ENCODE data around the gene SOX5. TPM values are rescaled to one million over a fixed set of nuclear protein-coding genes. Genes with fewer than 3 reads are reported as not detected.
"Not testable (repeated sequence)": the region's sequence is repeated elsewhere in the genome, so short reads cannot be mapped to it uniquely, and the experiment has no call there.

The SOX5 gene
- total RNA-seq, 1 experiment from 2014 or later, result 0.52 TPM

DNA sequence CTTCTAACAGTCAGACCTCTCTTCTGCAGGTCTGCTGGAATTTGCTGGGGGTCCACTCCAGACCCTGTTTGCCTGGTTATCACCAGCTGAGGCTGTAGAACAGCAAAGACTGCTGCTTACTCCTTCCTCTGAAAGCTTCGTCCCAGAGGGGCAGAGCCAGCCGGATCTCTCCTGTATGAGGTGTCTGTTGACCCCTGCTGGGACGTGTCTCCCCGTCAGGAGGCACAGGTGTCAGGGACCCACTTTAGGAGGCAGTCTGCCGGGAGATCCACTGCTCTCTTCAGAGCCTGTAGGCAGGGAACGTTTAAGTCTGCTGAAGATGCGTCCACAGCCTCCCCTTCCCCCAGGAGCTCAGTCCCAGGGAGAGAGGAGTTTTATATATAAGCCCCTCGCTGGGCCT lies 125.1 kb downstream of the SOX5 start:
- H3K4me1 ChIP-seq (ENCODE audit: control insufficient read depth in 1 of 2, insufficient read depth in 2 of 2, low read length in 2 of 2), result no peaks in the 10 kb centered on the region
- H3K36me3 ChIP-seq (ENCODE audit: control insufficient read depth in 1 of 2, insufficient read depth in 2 of 2, low read length in 2 of 2), result no peaks in the 10 kb centered on the region
- ATAC-seq (no peak), DNase-seq (ENCODE audit: low read depth, low spot score) (no peak)
- no peak for TF ChIP-seq SIN3A (IDR thresholded peaks at IDR 0.05; ENCODE audit: low read depth)
- TF ChIP-seq JUND (IDR thresholded peaks at IDR 0.05), result no peak
- TF ChIP-seq FOSL1 (IDR thresholded peaks at IDR 0.05; ENCODE audit: low read depth), result no peak
- no peak for TF ChIP-seq EZH2phosphoT487 (IDR thresholded peaks at IDR 0.05; ENCODE audit: borderline replicate concordance)
- no peak for TF ChIP-seq RAD21 (IDR thresholded peaks at IDR 0.05; ENCODE audit: low read depth)
- TF ChIP-seq CBX3 (IDR thresholded peaks at IDR 0.05; ENCODE audit: low read depth), result no peak
- no peak for TF ChIP-seq ZFX (IDR thresholded peaks at IDR 0.05)
- no peak for TF ChIP-seq TCF7L2 (IDR thresholded peaks at IDR 0.05; ENCODE audit: borderline replicate concordance, extremely low read depth, insufficient read depth, insufficient read length)
- TF ChIP-seq SRF (IDR thresholded peaks at IDR 0.05; ENCODE audit: low read depth), result no peak
- TF ChIP-seq, protein P1, sequence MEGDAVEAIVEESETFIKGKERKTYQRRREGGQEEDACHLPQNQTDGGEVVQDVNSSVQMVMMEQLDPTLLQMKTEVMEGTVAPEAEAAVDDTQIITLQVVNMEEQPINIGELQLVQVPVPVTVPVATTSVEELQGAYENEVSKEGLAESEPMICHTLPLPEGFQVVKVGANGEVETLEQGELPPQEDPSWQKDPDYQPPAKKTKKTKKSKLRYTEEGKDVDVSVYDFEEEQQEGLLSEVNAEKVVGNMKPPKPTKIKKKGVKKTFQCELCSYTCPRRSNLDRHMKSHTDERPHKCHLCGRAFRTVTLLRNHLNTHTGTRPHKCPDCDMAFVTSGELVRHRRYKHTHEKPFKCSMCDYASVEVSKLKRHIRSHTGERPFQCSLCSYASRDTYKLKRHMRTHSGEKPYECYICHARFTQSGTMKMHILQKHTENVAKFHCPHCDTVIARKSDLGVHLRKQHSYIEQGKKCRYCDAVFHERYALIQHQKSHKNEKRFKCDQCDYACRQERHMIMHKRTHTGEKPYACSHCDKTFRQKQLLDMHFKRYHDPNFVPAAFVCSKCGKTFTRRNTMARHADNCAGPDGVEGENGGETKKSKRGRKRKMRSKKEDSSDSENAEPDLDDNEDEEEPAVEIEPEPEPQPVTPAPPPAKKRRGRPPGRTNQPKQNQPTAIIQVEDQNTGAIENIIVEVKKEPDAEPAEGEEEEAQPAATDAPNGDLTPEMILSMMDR (IDR thresholded peaks at IDR 0.05 in 2 of 3, conservative IDR thresholded peaks at IDR 0.05 in 1 of 3; ENCODE audit: borderline replicate concordance in 1 of 3, insufficient read depth in 1 of 3, low read depth in 2 of 3, low read length in 2 of 3), result no peak
- no peak for TF ChIP-seq ZNF274 (IDR thresholded peaks at IDR 0.05; ENCODE audit: low read depth, low read length)
- TF ChIP-seq, protein P2, sequence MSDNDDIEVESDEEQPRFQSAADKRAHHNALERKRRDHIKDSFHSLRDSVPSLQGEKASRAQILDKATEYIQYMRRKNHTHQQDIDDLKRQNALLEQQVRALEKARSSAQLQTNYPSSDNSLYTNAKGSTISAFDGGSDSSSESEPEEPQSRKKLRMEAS (IDR thresholded peaks at IDR 0.05), result no peak
- TF ChIP-seq POLR2AphosphoS5 (IDR thresholded peaks at IDR 0.05; ENCODE audit: low read depth, low read length), result no peak
- peaks cover 7 to 11% of the 10 kb centered on the region in 2 experiments; a peak in 2 of 4 replicates for H3K9me3 ChIP-seq (ENCODE audit: control insufficient read depth in 1 of 2, insufficient read depth in 1 of 2, low read depth in 1 of 2, low read length in 2 of 2)
- no peaks in the 10 kb centered on the region for H3K9me2 ChIP-seq (ENCODE audit: insufficient read depth)
- H2AFZ ChIP-seq (ENCODE audit: low read depth, low read length, poor library complexity, severe bottlenecking), result no peak overlapping the region
- intact Hi-C loops (cut with micrococcal nuclease), result no loop called here
- ChIA-PET CTCF (no interaction called here), POLR2A (no interaction called here), RAD21 (ENCODE audit: low non-redundant PET in 1 of 2, low total read pairs in 2 of 2, uncharacterized antibody in 2 of 2, unreplicated experiment in 2 of 2) (no interaction called here)
- H3K9ac ChIP-seq (ENCODE audit: low read length), result no peak overlapping the region
- BruUV-seq (replicated peaks), result no TSS peak
- H3K4me3 ChIP-seq (replicated peaks in 1 of 2; ENCODE audit: low read depth in 1 of 2, low read length in 2 of 2), result no peak overlapping the region
- no peak overlapping the region for H3K4me2 ChIP-seq (ENCODE audit: low read length)
- no peak overlapping the region for H3K27ac ChIP-seq (ENCODE audit: low read depth, low read length)
- H4K20me1 ChIP-seq (ENCODE audit: insufficient read depth), result no peaks in the 10 kb centered on the region
- H3K27me3 ChIP-seq (ENCODE audit: insufficient read depth, low read length), result no peaks in the 10 kb centered on the region
- no peaks in the 10 kb centered on the region for H3K79me2 ChIP-seq (ENCODE audit: insufficient read depth, low read length)

DNA sequence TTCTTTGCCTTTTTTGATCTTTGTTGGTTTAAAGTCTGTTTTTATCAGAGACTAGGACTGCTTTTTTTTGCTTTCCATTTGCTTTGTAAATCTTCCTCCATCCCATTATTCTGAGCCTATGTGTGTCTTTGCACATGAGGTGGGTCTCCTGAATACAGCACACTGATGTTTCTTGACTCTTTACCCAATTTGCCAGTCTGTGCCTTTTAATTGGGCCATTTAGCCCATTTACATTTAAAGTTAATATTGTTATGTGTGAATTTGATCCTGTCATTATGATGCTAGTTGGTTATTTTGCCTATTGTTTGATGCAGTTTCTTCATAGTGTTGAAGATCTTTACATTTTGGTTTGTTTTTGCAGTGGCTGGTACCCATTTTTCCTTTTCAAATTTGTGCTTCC lies 126.6 kb downstream of the SOX5 start:
- RAD21 ChIA-PET (ENCODE audit: low non-redundant PET in 1 of 2, low total read pairs in 2 of 2, uncharacterized antibody in 2 of 2, unreplicated experiment in 2 of 2); H3K4me3 ChIP-seq (replicated peaks in 1 of 2; ENCODE audit: low read depth in 1 of 2, low read length in 2 of 2); POLR2A ChIA-PET; H3K9me2 ChIP-seq (ENCODE audit: insufficient read depth); H3K9ac ChIP-seq (ENCODE audit: low read length); CTCF ChIA-PET; DNase-seq (ENCODE audit: low read depth, low spot score); H3K27me3 ChIP-seq (ENCODE audit: insufficient read depth, low read length); H3K27ac ChIP-seq (ENCODE audit: low read depth, low read length); H3K79me2 ChIP-seq (ENCODE audit: insufficient read depth, low read length); H3K4me2 ChIP-seq (ENCODE audit: low read length); BruUV-seq (replicated peaks); H4K20me1 ChIP-seq (ENCODE audit: insufficient read depth); intact Hi-C loops (cut with micrococcal nuclease); H2AFZ ChIP-seq (ENCODE audit: low read depth, low read length, poor library complexity, severe bottlenecking); H3K36me3 ChIP-seq (ENCODE audit: control insufficient read depth in 1 of 2, insufficient read depth in 2 of 2, low read length in 2 of 2); ATAC-seq; H3K4me1 ChIP-seq (ENCODE audit: control insufficient read depth in 1 of 2, insufficient read depth in 2 of 2, low read length in 2 of 2): not testable (repeated sequence)
- peaks cover 4 to 12% of the 10 kb centered on the region in 2 experiments; a peak in 2 of 4 replicates for H3K9me3 ChIP-seq (ENCODE audit: control insufficient read depth in 1 of 2, insufficient read depth in 1 of 2, low read depth in 1 of 2, low read length in 2 of 2)
